K562 (cell line): ENCODE data around the gene MCC. TPM values are rescaled to one million over a fixed set of nuclear protein-coding genes. Genes with fewer than 3 reads are reported as not detected.
A peak's percentile ranks its signal among the peaks of the same experiment; 100 is the strongest.

Source experiments
- ATAC-seq: fragments of 200-7000 bp; cut with Tn5 transposase; 3 replicates; pipeline ENCODE4 v1.9.1; 2020; ENCODE audit warnings: moderate library complexity
- BruUV-seq: library from RNA; stranded (reverse); fragments of 400-500 nt; replicated peaks from 2 replicates; lab custom pipeline; 2021; lab: Mats Ljungman, UMichigan
- CTCF ChIA-PET: fragments of 300-600 bp; formaldehyde crosslinking; extraction: SDS; loops from one replicate; lab custom pipeline; 2021; ENCODE audit warnings: low intra/inter-chr PET ratio; lab: Yijun Ruan, JAX
- POLR2A ChIA-PET: fragments of 300-600, 350-650 bp; sonication (Branson Sonifier 250); formaldehyde crosslinking; extraction: SDS; loops from one replicate; lab custom pipeline; 2021; ENCODE audit warnings: antibody characterized with exemption, inconsistent platforms; lab: Yijun Ruan, JAX
- DNase-seq, 4 experiments: peaks; one replicate each; pipeline versions ENCODE4 v3.0.0 to v3.0.0-alpha.2; 2011 to 2018; ENCODE audit warnings: low spot score in 3 of 4, mixed read lengths in 3 of 4; ENCODE audit errors: extremely low read depth in 1 of 4
- FAIRE-seq: peaks from 2 replicates; lab custom pipeline; 2011; peaks lifted over from hg19 to GRCh38; lab: Jason Lieb, UNC
- H2AFZ ChIP-seq: 2 replicates; pipeline ENCODE4 v1.6.0; 2011; ENCODE audit warnings: low read depth, low read length, control low read depth, inconsistent platforms
- H3K27ac ChIP-seq: fragments of 200-600 bp; 3 replicates; pipeline ENCODE4 v1.8.0; 2011; ENCODE audit warnings: low read depth, mild to moderate bottlenecking, control low read depth, inconsistent platforms, low read length, moderate library complexity, mixed read lengths; ENCODE audit errors: extremely low read depth
- H3K27me3 ChIP-seq, 2 experiments: fragments of 300-600 bp in 1 of 2; 2 replicates in 1 of 2; 3 replicates in 1 of 2; pipeline versions ENCODE4 v1.6.0 to v1.8.0; 2011; ENCODE audit warnings: inconsistent platforms in 2 of 2, low read length in 2 of 2, mild to moderate bottlenecking in 1 of 2, mixed read lengths in 1 of 2, moderate library complexity in 1 of 2; ENCODE audit not compliant: control insufficient read depth in 2 of 2, insufficient read depth in 2 of 2
- H3K36me3 ChIP-seq: fragments of 300-600 bp; 3 replicates; pipeline ENCODE4 v1.8.0; 2011; ENCODE audit warnings: mild to moderate bottlenecking, low read length, inconsistent platforms; ENCODE audit not compliant: control insufficient read depth, insufficient read depth
- H3K4me1 ChIP-seq, 2 experiments: fragments of 200-600 bp in 1 of 2; replicated peaks in 1 of 2; 2 replicates in 1 of 2; 3 replicates in 1 of 2; pipeline versions ENCODE4 v1.5.1 to v1.8.0; 2011; ENCODE audit warnings: inconsistent platforms in 2 of 2, low read length in 2 of 2, mild to moderate bottlenecking in 1 of 2, mixed read lengths in 1 of 2, moderate library complexity in 1 of 2; ENCODE audit not compliant: control insufficient read depth in 2 of 2, insufficient read depth in 2 of 2
- H3K4me2 ChIP-seq: 2 replicates; pipeline ENCODE4 v1.6.1; 2011; ENCODE audit warnings: low read length, control low read depth, inconsistent platforms, mixed read lengths; ENCODE audit not compliant: insufficient read depth
- H3K4me3 ChIP-seq: fragments of 200-600 bp; sonication (generic), shearing (Covaris generic); 2 replicates; pipeline ENCODE4 v1.5.1; 2016; ENCODE audit warnings: control low read depth, inconsistent platforms
- H3K79me2 ChIP-seq: fragments of 200-600 bp; 3 replicates; pipeline ENCODE4 v1.8.0; 2011; ENCODE audit warnings: low read length, inconsistent platforms; ENCODE audit not compliant: control insufficient read depth, insufficient read depth
- H3K9ac ChIP-seq, 2 experiments: 2 replicates each; pipeline versions ENCODE4 v1.6.0 to v1.6.1; 2011; ENCODE audit warnings: low read depth in 2 of 2, low read length in 2 of 2, control low read depth in 1 of 2, inconsistent platforms in 1 of 2, mild to moderate bottlenecking in 1 of 2, mixed read lengths in 1 of 2; ENCODE audit not compliant: insufficient read depth in 1 of 2
- H3K9me1 ChIP-seq: one replicate; pipeline ENCODE4 v1.6.0; 2011; ENCODE audit warnings: inconsistent platforms, mild to moderate bottlenecking, low read length, moderate library complexity; ENCODE audit not compliant: control insufficient read depth, insufficient read depth
- H3K9me3 ChIP-seq: replicated peaks from 2 replicates; pipeline ENCODE4 v1.5.1; 2011; ENCODE audit warnings: low read depth, low read length, inconsistent platforms; ENCODE audit not compliant: control insufficient read depth, insufficient read depth
- H4K20me1 ChIP-seq: replicated peaks from 2 replicates; pipeline ENCODE4 v1.6.1; 2011; ENCODE audit warnings: low read length, inconsistent platforms, mixed read lengths; ENCODE audit not compliant: control insufficient read depth, insufficient read depth
- CAMTA2 ChIP-seq: fragments of 250-450 bp; sonication (Bioruptor Pico); conservative IDR thresholded peaks from 2 replicates; pipeline ENCODE4 v1.5.1; 2022
- HMG20A ChIP-seq: fragments of 450-650 bp; formaldehyde crosslinking; conservative IDR thresholded peaks from 2 replicates; pipeline ENCODE4 v1.4.0; 2020; ENCODE audit warnings: mild to moderate bottlenecking, mixed read lengths
- POLR2AphosphoS2 ChIP-seq: IDR thresholded peaks from 2 replicates; pipeline ENCODE4 v1.6.1; 2012; ENCODE audit warnings: low read length, improper control_type of control experiment
- PPARD ChIP-seq: fragments of 250-450 bp; sonication (Bioruptor Pico); IDR thresholded peaks from 2 replicates; pipeline ENCODE4 v1.8.0; 2022; ENCODE audit warnings: inconsistent platforms, mild to moderate bottlenecking, moderate library complexity
- RFX5 ChIP-seq: IDR thresholded peaks from 2 replicates; pipeline ENCODE4 v1.6.1; 2011; ENCODE audit warnings: low read depth, mild to moderate bottlenecking, improper control_type of control experiment, low read length
- SAFB ChIP-seq: fragments of 200-400 bp; formaldehyde crosslinking; IDR thresholded peaks from 2 replicates; pipeline ENCODE4 v1.6.1; 2017; ENCODE audit warnings: low read depth, low read length, borderline replicate concordance
- SLC30A9 ChIP-seq: fragments of 250-450 bp; sonication (Bioruptor Pico); IDR thresholded peaks from 2 replicates; pipeline ENCODE4 v1.8.0; 2022; ENCODE audit warnings: mild to moderate bottlenecking, moderate library complexity
- ZNF316 ChIP-seq: fragments of 450-650 bp; IDR thresholded peaks from 2 replicates; pipeline ENCODE4 v1.6.1; 2016
- WGBS: fragments of 100-300 bp; shearing (Covaris generic); methylation state at CpG from one replicate; pipeline ENCODE4 v1.1.6; 2016; ENCODE audit warnings: low coverage, mixed read lengths; ENCODE audit not compliant: insufficient coverage; ENCODE audit errors: missing lambda C conversion rate; 5-methylcytosine and 5-hydroxymethylcytosine counted together
- in situ Hi-C: fragments of 300-500 bp; cut with MboI; formaldehyde crosslinking; loops from 4 replicates; pipeline ENCODE4 v1.15.0; 2018; ENCODE audit warnings: inconsistent platforms, mixed read lengths
- intact Hi-C: fragments of 100-400 bp; cut with micrococcal nuclease; formaldehyde crosslinking; loops from 2 replicates; pipeline ENCODE4 v1.14.2; 2022
- polyA plus RNA-seq, 8 experiments: library from polyadenylated mRNA; depleted of rRNA in 4 of 8; stranded (reverse) in 5 of 8; unstranded in 3 of 8; fragments of >200 nt; fragmentation: Nextera tagmentation in 2 of 8; fragmentation: Illumina TruSeq in 1 of 8; extraction: Ambion mirVana in 2 of 8; extraction: Trizol in 1 of 8; gene quantifications; 2 replicates each; pipeline versions ENCODE4 v1.2.1 to v1.2.3, GENCODE V29; 2011 to 2014; ENCODE audit warnings: inconsistent platforms in 1 of 8, missing spikeins in 1 of 8
- total RNA-seq, 7 experiments: library from RNA; depleted of rRNA in 6 of 7; stranded (reverse); fragments of >200 nt in 6 of 7; fragmentation: Illumina TruSeq in 2 of 7; extraction: Trizol in 2 of 7; gene quantifications; 2 replicates each; pipeline versions ENCODE4 v1.2.1 to v1.2.3, GENCODE V29; 2011 to 2021; ENCODE audit warnings: low replicate concordance in 1 of 7
- TF ChIP-seq, protein P1 (sequence below): fragments of 250-450 bp; sonication (Bioruptor Pico); IDR thresholded peaks from 2 replicates; pipeline ENCODE4 v1.4.0; 2020; ENCODE audit warnings: mild to moderate bottlenecking, moderate library complexity
- TF ChIP-seq, protein P2 (sequence below), 2 experiments: fragments of 450-650 bp in 1 of 2; sonication (generic) in 1 of 2; formaldehyde crosslinking; conservative IDR thresholded peaks; 2 replicates each; pipeline versions ENCODE4 v1.4.0 to v1.8.1; 2020 to 2022; ENCODE audit warnings: mild to moderate bottlenecking in 1 of 2, missing genetic modification reagents in 1 of 2
- TF ChIP-seq, protein P3 (sequence below): sonication (generic); formaldehyde crosslinking; IDR thresholded peaks from 2 replicates; pipeline ENCODE4 v1.8.0; 2022; ENCODE audit warnings: missing genetic modification reagents, mild to moderate bottlenecking, moderate library complexity, borderline replicate concordance

The MCC gene
- total and polyA plus RNA-seq, 9 of the 15 experiments (the other 6 are each of a cell fraction or from before 2014, with no cell fraction given), result 0.04 to 0.24 (median 0.06) TPM; not detected in 1

DNA sequence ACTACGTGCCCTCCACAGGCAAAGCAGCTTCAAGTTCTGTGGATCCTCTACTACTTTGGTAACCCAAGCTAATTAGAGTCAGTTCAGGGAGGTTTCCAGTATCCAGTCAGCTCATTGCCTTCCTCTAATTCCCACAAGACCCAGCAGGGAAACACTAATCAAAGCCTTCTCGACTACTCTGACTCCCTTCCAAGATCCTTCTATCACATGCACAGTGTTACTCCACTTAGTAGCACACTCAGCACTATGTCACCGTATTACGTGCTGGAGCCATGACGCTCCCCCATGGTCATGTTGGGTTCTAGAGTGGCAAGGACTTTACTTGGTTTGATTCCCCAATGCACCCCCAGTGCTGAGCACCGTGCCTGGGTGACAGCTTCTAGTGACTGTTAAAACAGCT, 458.6 kb downstream of the MCC start:
- intact Hi-C loops, result no loop called here
- Histone ChIP-seq H3K9ac (no peak overlapping the region), H3K79me2 (no peaks in the 10 kb centered on the region), H3K4me1 (peaks cover 0 to 2% of the 10 kb centered on the region in 2 experiments; a peak in 2 of 5 replicates), H3K4me3 (no peak overlapping the region), H3K9me1 (no peaks in the 10 kb centered on the region), H3K27ac (no peak overlapping the region), H3K36me3 (peaks cover 22% of the 10 kb centered on the region; the same call in 2 of the 3 replicates), H3K27me3 (no peaks in the 10 kb centered on the region), H3K9me3 (no peaks in the 10 kb centered on the region), H3K4me2 (no peak overlapping the region), H2AFZ (no peak overlapping the region), H4K20me1 (no peaks in the 10 kb centered on the region)
- CTCF ChIA-PET, result no interaction called here
- DNase-seq, result no peak
- 66% methylated on average over 6 of the region's 6 CpGs for WGBS
- ATAC-seq, result peak; percentile 9
- BruUV-seq, result no TSS peak
- TF ChIP-seq POLR2AphosphoS2 (peak; percentile 67; the same call in 1 of the 2 replicates), HMG20A (CRISPR knock-in tag) (no peak), ZNF316 (peak; percentile 24; the same call in 1 of the 2 replicates)
- FAIRE-seq, result no peak
- in situ Hi-C loops, result no loop called here
- POLR2A ChIA-PET, result interaction anchor here (0.6 to 2.6 kb wide), 5 partner anchors 9 to 36 kb away, joined by 4 to 10 read pairs (median 5); no protein-coding TSS in a partner anchor

DNA sequence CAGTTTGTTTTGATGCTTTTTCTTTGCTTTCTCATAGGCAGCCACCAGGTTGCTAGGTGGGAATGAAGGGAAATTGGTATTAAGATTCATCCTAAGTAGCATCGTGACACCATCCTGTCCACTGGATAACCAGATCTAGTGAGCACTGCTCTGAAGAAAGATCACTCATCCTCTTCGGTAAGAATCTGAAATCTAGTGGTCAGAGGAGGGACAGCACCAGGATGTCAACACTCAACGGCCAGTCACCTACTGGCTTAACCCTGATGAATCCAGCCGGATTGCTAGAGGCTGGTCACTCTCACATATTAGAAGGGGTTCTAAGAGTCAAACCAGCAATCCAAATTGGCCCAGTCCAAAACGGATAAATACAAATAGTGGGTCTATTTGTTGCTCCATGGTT, 460.8 kb downstream of the MCC start:
- BruUV-seq, result no TSS peak
- intact Hi-C loops, result no loop called here
- no peak overlapping the region for H3K4me2 ChIP-seq
- TF ChIP-seq PPARD (CRISPR knock-in tag), result no peak
- TF ChIP-seq, protein P1, sequence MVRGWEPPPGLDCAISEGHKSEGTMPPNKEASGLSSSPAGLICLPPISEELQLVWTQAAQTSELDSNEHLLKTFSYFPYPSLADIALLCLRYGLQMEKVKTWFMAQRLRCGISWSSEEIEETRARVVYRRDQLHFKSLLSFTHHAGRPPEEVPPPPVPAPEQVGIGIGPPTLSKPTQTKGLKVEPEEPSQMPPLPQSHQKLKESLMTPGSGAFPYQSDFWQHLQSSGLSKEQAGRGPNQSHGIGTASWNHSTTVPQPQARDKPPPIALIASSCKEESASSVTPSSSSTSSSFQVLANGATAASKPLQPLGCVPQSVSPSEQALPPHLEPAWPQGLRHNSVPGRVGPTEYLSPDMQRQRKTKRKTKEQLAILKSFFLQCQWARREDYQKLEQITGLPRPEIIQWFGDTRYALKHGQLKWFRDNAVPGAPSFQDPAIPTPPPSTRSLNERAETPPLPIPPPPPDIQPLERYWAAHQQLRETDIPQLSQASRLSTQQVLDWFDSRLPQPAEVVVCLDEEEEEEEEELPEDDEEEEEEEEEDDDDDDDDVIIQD (CRISPR knock-in tag), result no peak
- TF ChIP-seq, protein P2, sequence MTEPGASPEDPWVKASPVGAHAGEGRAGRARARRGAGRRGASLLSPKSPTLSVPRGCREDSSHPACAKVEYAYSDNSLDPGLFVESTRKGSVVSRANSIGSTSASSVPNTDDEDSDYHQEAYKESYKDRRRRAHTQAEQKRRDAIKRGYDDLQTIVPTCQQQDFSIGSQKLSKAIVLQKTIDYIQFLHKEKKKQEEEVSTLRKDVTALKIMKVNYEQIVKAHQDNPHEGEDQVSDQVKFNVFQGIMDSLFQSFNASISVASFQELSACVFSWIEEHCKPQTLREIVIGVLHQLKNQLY (CRISPR knock-in tag; conservative IDR thresholded peaks at IDR 0.05), result no peak
- TF ChIP-seq, protein P3, sequence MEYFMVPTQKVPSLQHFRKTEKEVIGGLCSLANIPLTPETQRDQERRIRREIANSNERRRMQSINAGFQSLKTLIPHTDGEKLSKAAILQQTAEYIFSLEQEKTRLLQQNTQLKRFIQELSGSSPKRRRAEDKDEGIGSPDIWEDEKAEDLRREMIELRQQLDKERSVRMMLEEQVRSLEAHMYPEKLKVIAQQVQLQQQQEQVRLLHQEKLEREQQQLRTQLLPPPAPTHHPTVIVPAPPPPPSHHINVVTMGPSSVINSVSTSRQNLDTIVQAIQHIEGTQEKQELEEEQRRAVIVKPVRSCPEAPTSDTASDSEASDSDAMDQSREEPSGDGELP (CRISPR knock-in tag), result no peak
- TF ChIP-seq RFX5, result no peak
- no peak for TF ChIP-seq SLC30A9
- no peak for TF ChIP-seq SAFB
- TF ChIP-seq CAMTA2, result no peak

More for the DNA sequence above, 460.8 kb downstream of the MCC start:
- Histone ChIP-seq H3K27ac (no peak overlapping the region), H2AFZ (no peak overlapping the region), H3K9me1 (no peaks in the 10 kb centered on the region), H3K27me3 (no peaks in the 10 kb centered on the region), H3K4me1 (no peaks in the 10 kb centered on the region; a peak in 1 of 5 replicates), H3K9ac (no peak overlapping the region), H3K36me3 (peaks cover 41% of the 10 kb centered on the region; the same call in 2 of the 3 replicates), H4K20me1 (no peaks in the 10 kb centered on the region), H3K4me3 (no peak overlapping the region), H3K9me3 (no peaks in the 10 kb centered on the region), H3K79me2 (no peaks in the 10 kb centered on the region)
- ATAC-seq (peak; percentile 55), DNase-seq (no peak), FAIRE-seq (peak; percentile 6)
- in situ Hi-C loops, result no loop called here
- POLR2A ChIA-PET, result interaction anchor here (0.6 kb wide), 1 partner anchor 343 kb away, joined by 4 read pairs; no protein-coding TSS in a partner anchor
- WGBS, result 77% methylated on average over 5 of the region's 5 CpGs
- CTCF ChIA-PET, result interaction anchor here (0.6 kb wide), 1 partner anchor 139 kb away, joined by 3 read pairs; no protein-coding TSS in a partner anchor
